HG03196 (cell line): ENCODE data around the gene CELF1.

Experiments
- ATAC-seq: cut with Tn5 transposase; IDR thresholded peaks from one replicate; pipeline ENCODE4 v1.9.1; 2021; ENCODE audit not compliant: unreplicated experiment

Gene CELF1

GRCh38 chr11:47426062-47426956 lies 126.6 kb downstream of the CELF1 start, which contains the start of gene PSMC3:
TSS of gene PSMC3 (minus strand) at chr11:47426439. CDS start at chr11:47426279, 160 bp downstream.
- peak; percentile 94 for ATAC-seq

GRCh38 chr11:47425611-47426010 lies 127.3 kb downstream of the CELF1 start:
- no peak for ATAC-seq

- no peak for ATAC-seq
These were observed 134.3 kb downstream of the CELF1 start for GRCh38 chr11:47418454-47419259.

GRCh38 chr11:47417712-47418111 lies 135.2 kb downstream of the CELF1 start:
- ATAC-seq, result no peak

- ATAC-seq, result no peak
These were observed 136.9 kb downstream of the CELF1 start for GRCh38 chr11:47415949-47416472.
